ENCODE data around the gene C3orf85. TPM values are rescaled to one million over a fixed set of nuclear protein-coding genes. Genes with fewer than 3 reads are reported as not detected.

The C3orf85 gene
- total and polyA plus RNA-seq, 10 of the 15 experiments (the other 5 are each of a cell fraction or from before 2014, with no cell fraction given) = not detected

DNA sequence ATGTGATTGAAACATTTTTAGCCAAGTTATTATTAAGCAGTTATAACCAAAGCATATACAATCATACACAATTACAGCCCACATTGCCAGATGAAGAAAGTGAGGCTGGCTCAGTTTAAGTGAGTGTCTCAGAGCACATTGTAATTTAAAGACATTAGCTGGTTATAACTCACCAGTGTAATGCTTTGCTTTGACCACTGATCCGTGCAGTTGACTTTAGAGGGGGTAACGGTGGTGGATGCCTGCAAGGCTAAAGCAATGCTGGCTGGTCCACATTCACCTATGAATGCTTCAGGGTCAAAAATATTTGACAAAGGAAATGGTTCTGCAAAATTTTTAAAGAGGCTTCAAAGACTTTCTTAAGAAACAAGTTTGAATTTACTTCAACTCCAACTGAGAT is 1.2 kb downstream of the C3orf85 start (continued):
- no peak for TF ChIP-seq FOXK2 (IDR thresholded peaks at IDR 0.05)

DNA sequence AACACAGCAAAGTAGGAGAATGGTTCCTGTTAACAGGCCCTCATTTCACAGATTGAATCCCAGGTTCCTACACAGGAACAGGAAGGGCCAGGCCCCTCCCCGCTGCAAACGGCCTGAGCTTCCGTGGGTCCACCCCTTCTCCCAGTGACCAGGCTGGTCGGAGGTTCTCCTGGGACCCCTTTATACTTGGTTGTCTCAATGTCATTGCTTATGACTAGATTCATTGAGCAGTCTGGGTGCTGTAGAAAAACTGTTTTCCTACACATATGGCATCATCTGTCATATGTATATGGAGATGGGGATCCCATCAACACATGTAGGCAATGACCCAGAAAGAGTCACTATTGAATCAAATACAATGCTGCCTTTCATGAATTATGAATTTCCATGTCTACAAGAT is 3.8 kb downstream of the C3orf85 start:
- RAD21 ChIA-PET (ENCODE audit: unreplicated experiment) = no interaction called here
- FAIRE-seq = no peak
- no peak overlapping the region for H2AFZ ChIP-seq (ENCODE audit: control insufficient read depth, low read depth, low read length)
- 26% methylated on average over 4 of the region's 4 CpGs for WGBS (ENCODE audit: insufficient coverage, insufficient replicate concordance, low lambda C conversion rate, missing lambda C conversion rate)
- no peaks in the 10 kb centered on the region for H3K4me1 ChIP-seq (ENCODE audit: control insufficient read depth, insufficient read depth, low read length)
- no TSS peak for BruUV-seq (replicated peaks)
- no peaks in the 10 kb centered on the region for H3K36me3 ChIP-seq (ENCODE audit: control insufficient read depth in 2 of 2, insufficient read depth in 2 of 2, low read length in 1 of 2)
- H3K27me3 ChIP-seq (replicated peaks in 1 of 2; ENCODE audit: control insufficient read depth in 2 of 2, insufficient read depth in 2 of 2, low read length in 1 of 2) = no peaks in the 10 kb centered on the region
- no peak for ATAC-seq
- H3K27ac ChIP-seq (ENCODE audit: control insufficient read depth, insufficient read depth) = no peak overlapping the region
- TF ChIP-seq JUNB (IDR thresholded peaks at IDR 0.05) = no peak
- no peak for TF ChIP-seq IKZF2 (IDR thresholded peaks at IDR 0.05)
- no peak for TF ChIP-seq NR2C1 (IDR thresholded peaks at IDR 0.05)
- no peak for TF ChIP-seq NRF1 (conservative IDR thresholded peaks at IDR 0.05; ENCODE audit: low read depth, low read length)
- TF ChIP-seq, protein P1, sequence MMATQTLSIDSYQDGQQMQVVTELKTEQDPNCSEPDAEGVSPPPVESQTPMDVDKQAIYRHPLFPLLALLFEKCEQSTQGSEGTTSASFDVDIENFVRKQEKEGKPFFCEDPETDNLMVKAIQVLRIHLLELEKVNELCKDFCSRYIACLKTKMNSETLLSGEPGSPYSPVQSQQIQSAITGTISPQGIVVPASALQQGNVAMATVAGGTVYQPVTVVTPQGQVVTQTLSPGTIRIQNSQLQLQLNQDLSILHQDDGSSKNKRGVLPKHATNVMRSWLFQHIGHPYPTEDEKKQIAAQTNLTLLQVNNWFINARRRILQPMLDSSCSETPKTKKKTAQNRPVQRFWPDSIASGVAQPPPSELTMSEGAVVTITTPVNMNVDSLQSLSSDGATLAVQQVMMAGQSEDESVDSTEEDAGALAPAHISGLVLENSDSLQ (IDR thresholded peaks at IDR 0.05) = no peak
- TF ChIP-seq NR2F1 (conservative IDR thresholded peaks at IDR 0.05) = no peak
- TF ChIP-seq, protein P2, sequence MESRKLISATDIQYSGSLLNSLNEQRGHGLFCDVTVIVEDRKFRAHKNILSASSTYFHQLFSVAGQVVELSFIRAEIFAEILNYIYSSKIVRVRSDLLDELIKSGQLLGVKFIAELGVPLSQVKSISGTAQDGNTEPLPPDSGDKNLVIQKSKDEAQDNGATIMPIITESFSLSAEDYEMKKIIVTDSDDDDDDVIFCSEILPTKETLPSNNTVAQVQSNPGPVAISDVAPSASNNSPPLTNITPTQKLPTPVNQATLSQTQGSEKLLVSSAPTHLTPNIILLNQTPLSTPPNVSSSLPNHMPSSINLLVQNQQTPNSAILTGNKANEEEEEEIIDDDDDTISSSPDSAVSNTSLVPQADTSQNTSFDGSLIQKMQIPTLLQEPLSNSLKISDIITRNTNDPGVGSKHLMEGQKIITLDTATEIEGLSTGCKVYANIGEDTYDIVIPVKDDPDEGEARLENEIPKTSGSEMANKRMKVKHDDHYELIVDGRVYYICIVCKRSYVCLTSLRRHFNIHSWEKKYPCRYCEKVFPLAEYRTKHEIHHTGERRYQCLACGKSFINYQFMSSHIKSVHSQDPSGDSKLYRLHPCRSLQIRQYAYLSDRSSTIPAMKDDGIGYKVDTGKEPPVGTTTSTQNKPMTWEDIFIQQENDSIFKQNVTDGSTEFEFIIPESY (IDR thresholded peaks at IDR 0.05) = no peak
- no peak for TF ChIP-seq ETV6 (conservative IDR thresholded peaks at IDR 0.05 in 1 of 2, IDR thresholded peaks at IDR 0.05 in 1 of 2; ENCODE audit: borderline replicate concordance in 1 of 2, low read depth in 1 of 2)
- SMC1A ChIA-PET (ENCODE audit: uncharacterized antibody, unreplicated experiment) = no interaction called here
- H4K20me1 ChIP-seq (ENCODE audit: control insufficient read depth, insufficient read depth) = no peaks in the 10 kb centered on the region
- no peak overlapping the region for H3K9ac ChIP-seq (ENCODE audit: control insufficient read depth, insufficient read depth, low read length)
- POLR2A ChIA-PET = no interaction called here
- H3K79me2 ChIP-seq (ENCODE audit: control insufficient read depth, insufficient read depth, low read length) = no peaks in the 10 kb centered on the region
- H3K4me2 ChIP-seq (ENCODE audit: control insufficient read depth, insufficient read depth) = no peak overlapping the region
- no peak for DNase-seq (ENCODE audit: low read depth, low spot score)
- CTCF ChIA-PET = no interaction called here
- H3K4me3 ChIP-seq = no peak overlapping the region
- H3K9me3 ChIP-seq (replicated peaks; ENCODE audit: control insufficient read depth, insufficient read depth, low read length) = no peaks in the 10 kb centered on the region
- intact Hi-C loops (cut with micrococcal nuclease; ENCODE audit: unreplicated experiment) (no loop called here), in situ Hi-C loops (cut with MboI) (no loop called here)
